ENCODE measurements around the gene SMURF1. TPM values are rescaled to one million over a fixed set of nuclear protein-coding genes. Genes with fewer than 3 reads are reported as not detected.

SMURF1 gene
- total and polyA plus RNA-seq, 4 donors = 2.9 to 16.8 (median 5.9) TPM

- 87% methylated on average over 2 of the region's 2 CpGs for WGBS
- Histone ChIP-seq H3K27ac (ENCODE audit: low read depth in 1 of 2, low read length in 2 of 2) (no peak overlapping the region), H3K36me3 (ENCODE audit: control insufficient read depth in 4 of 4, insufficient read depth in 3 of 4, low read depth in 1 of 4, low read length in 3 of 4) (peaks cover 0 to 3% (median 0%) of the 10 kb centered on the region in 4 donors), H3K9ac (ENCODE audit: low read depth in 1 of 2, low read length in 2 of 2) (no peak overlapping the region), H3K9me3 (ENCODE audit: control insufficient read depth in 4 of 4, low read length in 3 of 4) (no peaks in the 10 kb centered on the region), H3K27me3 (ENCODE audit: control insufficient read depth in 4 of 4, insufficient read depth in 4 of 4, low read length in 3 of 4) (no peaks in the 10 kb centered on the region), H3K4me3 (ENCODE audit: low read depth in 1 of 3, low read length in 3 of 3) (no peak overlapping the region), H3K4me1 (ENCODE audit: control insufficient read depth in 4 of 4, insufficient read depth in 4 of 4, low read length in 3 of 4) (peaks cover under 1 to 9% (median 7%) of the 10 kb centered on the region in 4 donors)
- DNase-seq (ENCODE audit: low spot score) = no peak
- TF ChIP-seq JUND (IDR thresholded peaks at IDR 0.05) (no peak), REST (IDR thresholded peaks at IDR 0.05) (no peak), FOXA2 (IDR thresholded peaks at IDR 0.05) (no peak), RXRA (IDR thresholded peaks at IDR 0.05) (no peak), ZBTB33 (IDR thresholded peaks at IDR 0.05) (no peak)
Observed at GRCh38 chr7:99118077-99118476, 25.8 kb downstream of the SMURF1 start.

- Histone ChIP-seq H3K9ac (ENCODE audit: low read depth in 1 of 2, low read length in 2 of 2) (no peak overlapping the region), H3K27ac (ENCODE audit: low read depth in 1 of 2, low read length in 2 of 2) (no peak overlapping the region), H3K4me3 (ENCODE audit: low read depth in 1 of 3, low read length in 3 of 3) (no peak overlapping the region), H3K4me1 (ENCODE audit: control insufficient read depth in 4 of 4, insufficient read depth in 4 of 4, low read length in 3 of 4) (peaks cover 0 to 4% (median 1%) of the 10 kb centered on the region in 4 donors), H3K9me3 (ENCODE audit: control insufficient read depth in 4 of 4, low read length in 3 of 4) (no peaks in the 10 kb centered on the region), H3K36me3 (ENCODE audit: control insufficient read depth in 4 of 4, insufficient read depth in 3 of 4, low read depth in 1 of 4, low read length in 3 of 4) (peaks cover 0 to 3% (median 0%) of the 10 kb centered on the region in 4 donors), H3K27me3 (ENCODE audit: control insufficient read depth in 4 of 4, insufficient read depth in 4 of 4, low read length in 3 of 4) (no peaks in the 10 kb centered on the region)
- 92% methylated on average over 1 of the region's 1 CpG for WGBS
- no peak for TF ChIP-seq JUND (IDR thresholded peaks at IDR 0.05)
- TF ChIP-seq FOXA2 (IDR thresholded peaks at IDR 0.05) = no peak
- TF ChIP-seq REST (IDR thresholded peaks at IDR 0.05) = no peak
- no peak for TF ChIP-seq GABPA (IDR thresholded peaks at IDR 0.05 in 1 of 2, conservative IDR thresholded peaks at IDR 0.05 in 1 of 2)
- no peak for TF ChIP-seq CTCF (IDR thresholded peaks at IDR 0.05; ENCODE audit: low read depth, low read length, missing input control)
- DNase-seq (ENCODE audit: low spot score) = no peak
Observed at GRCh38 chr7:99116144-99116543, 27.8 kb downstream of the SMURF1 start.
